Measurements from ENCODE around the gene PRPF6.

DNA sequence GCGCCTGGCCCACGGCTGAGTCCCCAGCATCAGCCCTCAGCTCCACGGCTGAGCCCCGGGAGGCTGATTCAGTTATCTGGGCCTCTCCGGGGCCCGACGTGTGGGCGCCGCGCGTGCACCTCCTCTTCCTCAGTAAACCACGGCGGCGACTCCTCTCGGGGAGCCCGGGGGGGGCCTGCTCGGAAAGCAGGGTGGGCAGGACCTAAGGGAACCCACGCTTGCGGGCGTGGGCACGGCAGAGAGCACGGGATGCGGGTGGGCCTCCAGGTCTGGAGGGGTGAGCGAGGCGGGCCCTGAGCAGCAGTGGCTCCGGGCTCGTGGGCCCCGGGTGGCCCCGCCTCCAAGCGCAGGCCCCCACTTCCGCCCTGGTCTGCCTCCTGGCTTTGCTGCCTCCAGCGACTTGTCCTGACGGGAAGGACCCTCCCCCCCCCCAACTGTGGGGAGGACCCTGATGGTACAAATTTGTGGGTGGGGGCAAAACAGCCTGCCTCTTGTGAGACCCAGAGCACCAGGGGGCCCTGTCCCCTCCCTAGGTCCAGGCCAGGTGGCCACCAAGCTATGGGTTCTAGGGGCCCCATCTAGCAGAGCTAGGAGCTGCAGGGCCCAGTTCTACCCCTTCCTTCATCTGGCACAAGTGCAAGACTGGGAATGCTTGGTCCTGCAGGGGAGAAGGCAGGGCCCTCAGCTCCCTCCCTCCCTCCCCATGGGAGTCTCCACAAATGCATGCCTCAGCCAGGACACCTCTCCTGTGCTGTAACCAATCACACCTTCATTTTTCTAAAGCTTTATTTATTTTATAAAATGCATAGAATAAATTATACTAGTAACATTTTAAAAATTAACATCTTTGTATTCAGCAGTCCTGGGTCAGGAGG is 41.6 kb upstream of the PRPF6 start:
- TF ChIP-seq, protein P1, sequence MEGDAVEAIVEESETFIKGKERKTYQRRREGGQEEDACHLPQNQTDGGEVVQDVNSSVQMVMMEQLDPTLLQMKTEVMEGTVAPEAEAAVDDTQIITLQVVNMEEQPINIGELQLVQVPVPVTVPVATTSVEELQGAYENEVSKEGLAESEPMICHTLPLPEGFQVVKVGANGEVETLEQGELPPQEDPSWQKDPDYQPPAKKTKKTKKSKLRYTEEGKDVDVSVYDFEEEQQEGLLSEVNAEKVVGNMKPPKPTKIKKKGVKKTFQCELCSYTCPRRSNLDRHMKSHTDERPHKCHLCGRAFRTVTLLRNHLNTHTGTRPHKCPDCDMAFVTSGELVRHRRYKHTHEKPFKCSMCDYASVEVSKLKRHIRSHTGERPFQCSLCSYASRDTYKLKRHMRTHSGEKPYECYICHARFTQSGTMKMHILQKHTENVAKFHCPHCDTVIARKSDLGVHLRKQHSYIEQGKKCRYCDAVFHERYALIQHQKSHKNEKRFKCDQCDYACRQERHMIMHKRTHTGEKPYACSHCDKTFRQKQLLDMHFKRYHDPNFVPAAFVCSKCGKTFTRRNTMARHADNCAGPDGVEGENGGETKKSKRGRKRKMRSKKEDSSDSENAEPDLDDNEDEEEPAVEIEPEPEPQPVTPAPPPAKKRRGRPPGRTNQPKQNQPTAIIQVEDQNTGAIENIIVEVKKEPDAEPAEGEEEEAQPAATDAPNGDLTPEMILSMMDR (IDR thresholded peaks at IDR 0.05) = no peak
- no peak for TF ChIP-seq ZFX (IDR thresholded peaks at IDR 0.05; ENCODE audit: borderline replicate concordance)

All from 22Rv1 (cell line).